Stomach (tissue), 9 donors: ENCODE measurements around the gene CLEC18A. TPM values are rescaled to one million over a fixed set of nuclear protein-coding genes. Genes with fewer than 3 reads are reported as not detected.

ENCODE experiments used
- DNase-seq, 2 donors: peaks; one replicate each; pipeline versions ENCODE4 v3.0.0 to v3.0.0-alpha.2; 2013 to 2019
- H3K27ac ChIP-seq, 5 donors: fragments of 200-600 bp in 4 of 5; sonication (generic) in 4 of 5; one replicate each; pipeline ENCODE4 v1.5.1; 2013 to 2019; ENCODE audit warnings: mild to moderate bottlenecking in 1 of 5, moderate library complexity in 1 of 5
- H3K27me3 ChIP-seq, 3 donors: fragments of 200-600 bp; sonication (generic); one replicate each; pipeline ENCODE4 v1.5.1; 2017 to 2019; ENCODE audit warnings: mixed run types in 1 of 3
- H3K36me3 ChIP-seq, 4 donors: fragments of 200-600 bp; sonication (generic); 1 replicate in 3 of 4; 2 replicates in 1 of 4; pipeline ENCODE4 v1.5.1; 2016 to 2019
- H3K4me1 ChIP-seq, 4 donors: fragments of 200-600 bp; sonication (generic); one replicate each; pipeline ENCODE4 v1.5.1; 2016 to 2019
- H3K4me3 ChIP-seq, 4 donors: fragments of 200-600 bp; sonication (generic) in 3 of 4; one replicate each; pipeline ENCODE4 v1.5.1; 2016 to 2019; ENCODE audit warnings: mild to moderate bottlenecking in 1 of 4
- H3K9me3 ChIP-seq, 4 donors: fragments of 200-600 bp; sonication (generic); one replicate each; pipeline ENCODE4 v1.5.1; 2016 to 2019
- EP300 ChIP-seq: sonication (generic); formaldehyde crosslinking; IDR thresholded peaks from one replicate; pipeline ENCODE4 v1.6.1; 2017; ENCODE audit warnings: antibody characterized with exemption
- POLR2A ChIP-seq, 4 donors: fragments of 450-650 bp; IDR thresholded peaks; one replicate each; pipeline ENCODE4 v1.6.1; 2016; ENCODE audit warnings: antibody characterized with exemption in 4 of 4, control low read depth in 2 of 4, mild to moderate bottlenecking in 1 of 4, moderate library complexity in 1 of 4
- POLR2AphosphoS5 ChIP-seq, 3 donors: sonication (generic); formaldehyde crosslinking; IDR thresholded peaks; one replicate each; pipeline ENCODE4 v1.6.1; 2016; ENCODE audit warnings: antibody characterized with exemption in 3 of 3
- WGBS, 5 donors: extraction: QIAGEN DNeasy Blood & Tissue Kit in 3 of 5; methylation state at CpG; one replicate each; pipeline versions ENCODE4 v1.1.5 to v1.1.7; 2013 to 2018; 5-methylcytosine and 5-hydroxymethylcytosine counted together
- intact Hi-C: fragments of 100-400 bp; cut with DNase I; formaldehyde crosslinking; loops from one replicate; pipeline ENCODE4 v1.15.1; 2023; ENCODE audit warnings: low total_unique reads
- polyA plus RNA-seq, 3 donors: library from polyadenylated mRNA; stranded (reverse); fragments of 200-250 nt; gene quantifications; one replicate each; pipeline ENCODE4 v1.2.3, GENCODE V29; 2013
- total RNA-seq, 5 donors: library from RNA; depleted of rRNA; stranded (reverse); fragments of >200 nt; gene quantifications; one replicate each; pipeline versions ENCODE4 v1.1.0 to v1.2.3, GENCODE V29; 2014 to 2016
- TF ChIP-seq, protein P1 (sequence below), 7 experiments: fragments of 450-650 bp in 4 of 7; fragments of 200-600 bp in 3 of 7; sonication (generic) in 3 of 7; IDR thresholded peaks; one replicate each; pipeline ENCODE4 v1.5.1; 2016 to 2019; ENCODE audit warnings: antibody characterized with exemption in 7 of 7, control low read depth in 2 of 7, mild to moderate bottlenecking in 1 of 7
- donor health status: healthy with polysubstance abuse.
- donor health status: Bipolar disorder and iron deficiency.
- donor health status: healthy.

Gene CLEC18A
- total and polyA plus RNA-seq, 8 donors: 0.31 to 3.6 (median 1.3) TPM; not detected in 1

DNA sequence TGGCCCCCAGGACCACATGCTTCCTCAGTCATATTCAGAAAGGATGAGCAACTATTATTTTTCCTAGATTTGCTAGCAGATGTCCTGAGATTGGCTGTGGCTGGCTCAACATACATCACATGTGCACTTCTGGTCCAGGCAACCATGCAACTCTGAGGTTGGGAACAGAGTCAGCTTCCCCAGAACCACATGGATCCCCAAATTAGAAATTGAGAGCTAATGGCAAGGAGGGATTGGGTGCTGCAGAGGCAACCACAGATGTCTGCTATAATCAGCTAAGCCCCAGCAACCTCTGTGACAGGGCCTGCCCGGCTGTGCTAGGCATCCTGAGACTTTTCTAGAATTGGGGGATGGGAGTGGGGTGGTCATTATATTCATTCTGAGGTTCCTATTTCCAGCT lies 33.8 kb upstream of the CLEC18A start:
- intact Hi-C loops: no loop called here
- no peaks in the 10 kb centered on the region for H3K27me3 ChIP-seq
- no peak overlapping the region for H3K4me3 ChIP-seq
- peaks cover 0 to 9% (median 4%) of the 10 kb centered on the region in 4 donors for H3K4me1 ChIP-seq
- TF ChIP-seq POLR2A (IDR thresholded peaks at IDR 0.05) (no peak), POLR2AphosphoS5 (IDR thresholded peaks at IDR 0.05) (no peak), EP300 (no peak)
- TF ChIP-seq, protein P1, sequence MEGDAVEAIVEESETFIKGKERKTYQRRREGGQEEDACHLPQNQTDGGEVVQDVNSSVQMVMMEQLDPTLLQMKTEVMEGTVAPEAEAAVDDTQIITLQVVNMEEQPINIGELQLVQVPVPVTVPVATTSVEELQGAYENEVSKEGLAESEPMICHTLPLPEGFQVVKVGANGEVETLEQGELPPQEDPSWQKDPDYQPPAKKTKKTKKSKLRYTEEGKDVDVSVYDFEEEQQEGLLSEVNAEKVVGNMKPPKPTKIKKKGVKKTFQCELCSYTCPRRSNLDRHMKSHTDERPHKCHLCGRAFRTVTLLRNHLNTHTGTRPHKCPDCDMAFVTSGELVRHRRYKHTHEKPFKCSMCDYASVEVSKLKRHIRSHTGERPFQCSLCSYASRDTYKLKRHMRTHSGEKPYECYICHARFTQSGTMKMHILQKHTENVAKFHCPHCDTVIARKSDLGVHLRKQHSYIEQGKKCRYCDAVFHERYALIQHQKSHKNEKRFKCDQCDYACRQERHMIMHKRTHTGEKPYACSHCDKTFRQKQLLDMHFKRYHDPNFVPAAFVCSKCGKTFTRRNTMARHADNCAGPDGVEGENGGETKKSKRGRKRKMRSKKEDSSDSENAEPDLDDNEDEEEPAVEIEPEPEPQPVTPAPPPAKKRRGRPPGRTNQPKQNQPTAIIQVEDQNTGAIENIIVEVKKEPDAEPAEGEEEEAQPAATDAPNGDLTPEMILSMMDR (IDR thresholded peaks at IDR 0.05): no peak
- H3K36me3 ChIP-seq: peaks cover 0 to 42% (median 24%) of the 10 kb centered on the region in 4 donors
- no peaks in the 10 kb centered on the region for H3K9me3 ChIP-seq
- WGBS, 5 donors: 67 to 100% (median 69%) methylated on average over 1 of the region's 1 CpG
- H3K27ac ChIP-seq: peak overlapping the region in 3 of 5 donors; percentile 10 to 43 (median 12)
- DNase-seq: no peak

DNA sequence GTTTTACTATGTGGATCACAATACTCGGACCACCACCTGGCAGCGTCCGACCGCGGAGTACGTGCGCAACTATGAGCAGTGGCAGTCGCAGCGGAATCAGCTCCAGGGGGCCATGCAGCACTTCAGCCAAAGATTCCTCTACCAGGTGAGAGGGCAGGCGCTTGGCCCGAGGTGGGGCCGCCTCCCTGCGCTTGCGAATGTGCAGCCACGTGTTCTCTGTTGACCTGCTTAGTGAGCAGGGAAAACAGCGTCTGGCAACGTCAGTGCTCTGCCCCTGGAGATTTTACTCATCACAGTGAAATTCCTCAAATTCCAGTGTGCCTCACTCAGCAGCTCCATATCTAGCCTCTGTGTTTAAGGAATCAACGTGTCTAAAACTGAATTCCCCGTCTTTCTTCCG lies 33.4 kb upstream of the CLEC18A start:
- peak in 1 of 2 donors; percentile 87 for DNase-seq
- Histone ChIP-seq H3K27ac (peak overlapping the region in 3 of 5 donors; percentile 10 to 43 (median 24)), H3K27me3 (no peaks in the 10 kb centered on the region), H3K4me1 (peaks cover 0 to 9% (median 4%) of the 10 kb centered on the region in 4 donors), H3K9me3 (no peaks in the 10 kb centered on the region), H3K4me3 (no peak overlapping the region), H3K36me3 (peaks cover 0 to 43% (median 23%) of the 10 kb centered on the region in 4 donors)
- 52 to 68% (median 56%) methylated on average over 20 of the region's 20 CpGs for WGBS, 5 donors
- TF ChIP-seq POLR2AphosphoS5 (IDR thresholded peaks at IDR 0.05) (peak in 1 of 3 donors; percentile 43), POLR2A (IDR thresholded peaks at IDR 0.05) (no peak)
- TF ChIP-seq, protein P1 (IDR thresholded peaks at IDR 0.05): no peak
- intact Hi-C loops: no loop called here

DNA sequence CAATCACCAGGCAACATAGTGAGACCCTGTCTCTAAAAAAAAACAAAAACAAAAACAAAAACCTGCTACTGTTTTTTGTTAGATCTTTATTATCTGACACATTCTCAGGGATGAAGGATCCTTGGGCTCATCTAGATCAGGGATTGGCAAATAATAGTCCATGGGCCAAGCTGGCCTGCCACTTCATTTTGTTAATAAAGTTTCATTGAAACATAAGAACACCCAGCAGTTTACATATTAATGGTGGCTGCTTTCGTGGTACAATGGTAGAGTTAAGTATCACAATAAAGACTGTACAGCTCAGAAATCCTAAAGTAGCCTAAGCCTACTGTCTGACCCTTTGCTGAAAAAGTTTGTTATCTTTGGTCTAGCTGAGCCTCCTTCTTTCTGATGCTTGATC lies 32.9 kb upstream of the CLEC18A start:
- Histone ChIP-seq H3K36me3 (peaks cover 0 to 43% (median 23%) of the 10 kb centered on the region in 4 donors), H3K4me1 (peaks cover 0 to 9% (median 4%) of the 10 kb centered on the region in 4 donors), H3K27me3 (no peaks in the 10 kb centered on the region), H3K4me3 (no peak overlapping the region), H3K9me3 (no peaks in the 10 kb centered on the region), H3K27ac (peak overlapping the region in 2 of 5 donors; percentile 24 to 43)
- 88 to 100% (median 98%) methylated on average over 1 of the region's 1 CpG for WGBS, 5 donors
- intact Hi-C loops: no loop called here
- TF ChIP-seq POLR2AphosphoS5 (IDR thresholded peaks at IDR 0.05) (no peak), EP300 (no peak), POLR2A (IDR thresholded peaks at IDR 0.05) (no peak)
- TF ChIP-seq, protein P1 (IDR thresholded peaks at IDR 0.05): no peak
- DNase-seq: no peak

DNA sequence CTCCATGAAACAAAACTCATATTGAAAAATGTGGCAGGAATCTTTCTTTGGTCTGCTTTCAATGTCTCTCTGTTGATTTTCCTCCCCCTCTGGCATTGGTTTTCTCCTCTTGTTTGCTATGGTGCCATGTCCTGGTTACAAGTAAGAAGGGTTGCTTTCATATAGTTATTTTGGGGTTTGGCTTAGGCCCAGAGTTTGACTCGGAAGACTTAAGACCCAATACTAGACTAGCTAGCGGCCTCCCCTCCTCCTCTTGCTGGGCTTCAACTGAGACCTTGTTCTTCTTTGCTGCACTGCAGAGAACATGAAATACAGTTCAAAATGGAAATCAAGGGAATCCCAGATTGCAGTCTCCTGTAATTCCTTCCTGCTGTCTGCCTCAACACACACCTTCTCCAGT lies 30.0 kb upstream of the CLEC18A start:
- intact Hi-C loops: no loop called here
- peaks cover 0 to 50% (median 33%) of the 10 kb centered on the region in 4 donors for H3K36me3 ChIP-seq
- no peak for TF ChIP-seq EP300
- TF ChIP-seq POLR2AphosphoS5 (IDR thresholded peaks at IDR 0.05): no peak
- TF ChIP-seq, protein P1 (IDR thresholded peaks at IDR 0.05): no peak
- TF ChIP-seq POLR2A (IDR thresholded peaks at IDR 0.05): no peak
- no peaks in the 10 kb centered on the region for H3K9me3 ChIP-seq
- no peak overlapping the region for H3K4me3 ChIP-seq
- 52 to 63% (median 55%) methylated on average over 2 of the region's 2 CpGs for WGBS, 5 donors
- no peaks in the 10 kb centered on the region for H3K27me3 ChIP-seq
- peak in 1 of 2 donors; percentile 40 for DNase-seq
- no peak overlapping the region for H3K27ac ChIP-seq
- H3K4me1 ChIP-seq: peaks cover 0 to 23% (median 14%) of the 10 kb centered on the region in 4 donors
